Heart left ventricle (tissue), 13 donors: ENCODE measurements around the gene PTPN7.

ENCODE experiments used
- POLR2A ChIP-seq, 2 donors: fragments of 450-650 bp; IDR thresholded peaks; one replicate each; pipeline ENCODE4 v1.6.1; 2017; ENCODE audit warnings: antibody characterized with exemption in 2 of 2, mild to moderate bottlenecking in 2 of 2, moderate library complexity in 2 of 2
- TF ChIP-seq, protein P1 (sequence below), 12 donors: fragments of 200-600 bp; sonication (generic) in 4 of 12; IDR thresholded peaks; one replicate each; pipeline versions ENCODE4 v1.5.0 to v1.8.0; 2018 to 2022; ENCODE audit warnings: antibody characterized with exemption in 12 of 12, mild to moderate bottlenecking in 5 of 12
- donor health status: ischemic (EF 13 %, LVEDD 7.1; RV severe dilation, severe dysfunction).
- donor health status: DM: no; HTN: yes; CAD: no.
- donor health status: DM: no; HTN: no; CAD: no.
- donor health status: ischemic (EF 25% LVEDD 6.9; RV normal size, moderate dysfunction).
- donor health status: ischemic (EF 25% LVEDD 5.7; RV mildly dilated, moderate dysfunction).
- donor health status: ischemic (EF 35%, LVEDD 5.7; RV mildly dilated, moderate dysfunction).
- donor health status: nonischemic (EF 11% LVEDD 7.7; RV severe dilation, severe dysfunction).
- donor health status: DM: yes; HTN: yes; CAD: no.
- donor health status: PGD.
- donor health status: ischemic (EF 29% LVEDD 5.4; RV normal size, mild dysfunction).
- donor health status: nonischemic (EF 23%, LVEDD 6.1; RV moderate dilation, normal function).

DNA sequence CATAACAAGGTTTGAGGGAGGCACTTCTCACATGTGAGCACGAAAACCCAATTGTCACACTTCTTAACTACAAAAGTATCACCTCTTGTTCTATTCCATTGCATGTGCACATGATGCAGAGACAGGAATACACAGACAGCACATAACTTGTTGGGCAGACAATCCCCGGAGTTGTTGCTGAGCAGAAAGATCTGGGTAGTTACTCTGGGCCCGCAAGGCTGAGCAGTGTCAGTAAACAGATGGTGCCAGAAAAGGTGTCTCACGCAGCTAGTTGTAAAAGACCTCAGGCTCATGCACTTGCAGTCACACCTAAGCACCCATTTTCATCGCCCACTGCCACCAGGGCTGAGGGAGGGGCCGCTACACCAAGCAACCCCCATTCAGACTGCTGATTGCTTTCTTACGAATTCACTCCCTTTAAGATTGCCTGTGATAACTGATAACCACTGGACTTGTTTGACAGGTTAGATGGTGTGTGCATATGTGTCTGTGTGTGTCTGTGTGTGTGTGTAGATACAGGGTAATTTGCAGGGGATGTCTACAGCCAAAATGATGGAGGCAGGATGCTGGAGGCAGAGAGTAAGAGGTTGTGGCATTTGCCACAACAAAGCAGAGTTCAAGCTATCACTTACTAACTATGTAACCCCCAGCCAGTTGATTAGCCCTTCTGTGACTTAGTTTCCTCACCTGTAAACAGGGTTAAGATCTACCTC lies 37.4 kb upstream of the PTPN7 start:
- TF ChIP-seq, protein P1, sequence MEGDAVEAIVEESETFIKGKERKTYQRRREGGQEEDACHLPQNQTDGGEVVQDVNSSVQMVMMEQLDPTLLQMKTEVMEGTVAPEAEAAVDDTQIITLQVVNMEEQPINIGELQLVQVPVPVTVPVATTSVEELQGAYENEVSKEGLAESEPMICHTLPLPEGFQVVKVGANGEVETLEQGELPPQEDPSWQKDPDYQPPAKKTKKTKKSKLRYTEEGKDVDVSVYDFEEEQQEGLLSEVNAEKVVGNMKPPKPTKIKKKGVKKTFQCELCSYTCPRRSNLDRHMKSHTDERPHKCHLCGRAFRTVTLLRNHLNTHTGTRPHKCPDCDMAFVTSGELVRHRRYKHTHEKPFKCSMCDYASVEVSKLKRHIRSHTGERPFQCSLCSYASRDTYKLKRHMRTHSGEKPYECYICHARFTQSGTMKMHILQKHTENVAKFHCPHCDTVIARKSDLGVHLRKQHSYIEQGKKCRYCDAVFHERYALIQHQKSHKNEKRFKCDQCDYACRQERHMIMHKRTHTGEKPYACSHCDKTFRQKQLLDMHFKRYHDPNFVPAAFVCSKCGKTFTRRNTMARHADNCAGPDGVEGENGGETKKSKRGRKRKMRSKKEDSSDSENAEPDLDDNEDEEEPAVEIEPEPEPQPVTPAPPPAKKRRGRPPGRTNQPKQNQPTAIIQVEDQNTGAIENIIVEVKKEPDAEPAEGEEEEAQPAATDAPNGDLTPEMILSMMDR (IDR thresholded peaks at IDR 0.05): no peak
- TF ChIP-seq POLR2A (IDR thresholded peaks at IDR 0.05): no peak
